OCI-LY1 (cell line): Measurements from ENCODE around the gene MUS81.

ENCODE experiments used
- EZH2 ChIP-seq: fragments of 200-600 bp; sonication (generic), shearing (Covaris generic); IDR thresholded peaks from 2 replicates; pipeline ENCODE4 v1.8.0; 2017; ENCODE audit warnings: borderline replicate concordance, mixed run types, mild to moderate bottlenecking, antibody characterized with exemption, low read length, moderate library complexity, mixed read lengths
- TF ChIP-seq, protein P1 (sequence below): fragments of 200-600 bp; sonication (generic), shearing (Covaris generic); IDR thresholded peaks from 2 replicates; pipeline ENCODE4 v1.5.1; 2017; ENCODE audit warnings: mild to moderate bottlenecking, antibody characterized with exemption, low read length, moderate library complexity, mixed read lengths

DNA sequence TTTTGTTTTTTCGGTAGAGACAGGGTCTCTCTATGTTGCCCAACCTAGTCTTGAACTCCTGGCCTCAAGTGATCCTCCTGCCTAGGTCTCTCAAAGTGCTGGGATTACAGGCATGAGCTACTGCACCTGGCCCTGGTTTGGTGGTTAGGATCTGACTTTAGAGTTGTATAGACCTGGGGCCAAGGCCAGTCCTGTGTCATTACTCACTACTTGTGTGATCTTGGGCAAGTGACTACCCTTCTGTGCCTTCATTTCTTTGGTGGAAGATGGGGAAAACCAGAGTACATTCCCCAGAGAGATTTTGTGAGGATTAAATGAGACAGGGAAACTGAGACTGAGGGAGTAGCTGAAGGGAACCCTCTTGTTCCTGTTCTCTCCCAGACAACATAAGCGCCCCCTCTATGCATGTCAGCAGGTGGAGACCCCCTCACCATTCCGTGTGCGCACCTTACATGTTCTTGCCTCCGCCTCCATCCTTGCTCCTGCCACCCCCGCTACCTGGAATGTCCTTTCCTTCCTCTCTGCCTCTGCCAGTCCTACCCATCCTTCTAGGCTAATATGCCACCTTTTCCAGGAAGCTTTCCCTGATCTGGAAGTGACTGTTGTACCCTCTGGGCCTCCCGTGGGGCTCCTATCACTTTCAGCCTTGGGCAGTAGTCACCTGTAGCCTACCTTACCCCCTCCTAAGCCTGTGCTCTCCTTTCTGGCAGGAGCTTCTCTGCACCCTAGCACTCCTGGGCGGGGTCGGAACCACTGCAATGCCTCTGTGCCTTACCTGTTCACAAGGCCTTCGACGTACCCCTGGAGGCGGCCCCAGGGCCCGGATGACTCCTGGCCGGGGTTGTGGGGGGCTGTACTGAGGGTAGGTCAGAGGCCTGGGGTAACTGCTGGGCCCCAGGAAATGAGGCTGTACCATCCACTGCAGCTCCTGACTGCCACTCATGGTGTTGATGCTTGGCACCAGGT lies 36.1 kb downstream of the MUS81 start:
- TF ChIP-seq, protein P1, sequence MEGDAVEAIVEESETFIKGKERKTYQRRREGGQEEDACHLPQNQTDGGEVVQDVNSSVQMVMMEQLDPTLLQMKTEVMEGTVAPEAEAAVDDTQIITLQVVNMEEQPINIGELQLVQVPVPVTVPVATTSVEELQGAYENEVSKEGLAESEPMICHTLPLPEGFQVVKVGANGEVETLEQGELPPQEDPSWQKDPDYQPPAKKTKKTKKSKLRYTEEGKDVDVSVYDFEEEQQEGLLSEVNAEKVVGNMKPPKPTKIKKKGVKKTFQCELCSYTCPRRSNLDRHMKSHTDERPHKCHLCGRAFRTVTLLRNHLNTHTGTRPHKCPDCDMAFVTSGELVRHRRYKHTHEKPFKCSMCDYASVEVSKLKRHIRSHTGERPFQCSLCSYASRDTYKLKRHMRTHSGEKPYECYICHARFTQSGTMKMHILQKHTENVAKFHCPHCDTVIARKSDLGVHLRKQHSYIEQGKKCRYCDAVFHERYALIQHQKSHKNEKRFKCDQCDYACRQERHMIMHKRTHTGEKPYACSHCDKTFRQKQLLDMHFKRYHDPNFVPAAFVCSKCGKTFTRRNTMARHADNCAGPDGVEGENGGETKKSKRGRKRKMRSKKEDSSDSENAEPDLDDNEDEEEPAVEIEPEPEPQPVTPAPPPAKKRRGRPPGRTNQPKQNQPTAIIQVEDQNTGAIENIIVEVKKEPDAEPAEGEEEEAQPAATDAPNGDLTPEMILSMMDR: no peak
- no peak for TF ChIP-seq EZH2
